AG20443 (cell line): ENCODE measurements around the gene SELENOO.

Experiments used
- DNase-seq: peaks from one replicate; pipeline ENCODE4 v3.0.0; 2012; ENCODE audit warnings: low spot score, mixed read lengths

SELENOO gene

GRCh38 chr22:50217543-50218152, 16.8 kb downstream of the SELENOO start:
- no peak for DNase-seq

- no peak for DNase-seq
Observed at GRCh38 chr22:50218153-50218995, 17.6 kb downstream of the SELENOO start.

- peak; percentile 89 for DNase-seq
Observed at GRCh38 chr22:50218996-50219727, 18.4 kb downstream of the SELENOO start.

GRCh38 chr22:50219800-50220602, 19.2 kb downstream of the SELENOO start:
- DNase-seq, result no peak

GRCh38 chr22:50220603-50221409, 20.0 kb downstream of the SELENOO start:
- DNase-seq, result no peak

- no peak for DNase-seq
Observed at GRCh38 chr22:50221410-50222300, 20.8 kb downstream of the SELENOO start.

GRCh38 chr22:50222508-50222907, 21.7 kb downstream of the SELENOO start:
- no peak for DNase-seq

GRCh38 chr22:50224071-50224470, 23.3 kb downstream of the SELENOO start:
- no peak for DNase-seq

- no peak for DNase-seq
Observed at GRCh38 chr22:50225200-50225969, 24.6 kb downstream of the SELENOO start.

- no peak for DNase-seq
Observed at GRCh38 chr22:50226063-50226874, 25.5 kb downstream of the SELENOO start.

- no peak for DNase-seq
Observed at GRCh38 chr22:50226875-50227165, 26.0 kb downstream of the SELENOO start.

- DNase-seq, result no peak
Observed at GRCh38 chr22:50227579-50228215, 26.9 kb downstream of the SELENOO start.

- DNase-seq, result no peak
Observed at GRCh38 chr22:50228366-50228765, 27.6 kb downstream of the SELENOO start.

- DNase-seq, result no peak
Observed at GRCh38 chr22:50229370-50229769, 28.6 kb downstream of the SELENOO start.

GRCh38 chr22:50232481-50233151, 31.8 kb downstream of the SELENOO start:
- no peak for DNase-seq

- DNase-seq, result no peak
Observed at GRCh38 chr22:50233223-50233622, 32.4 kb downstream of the SELENOO start.

GRCh38 chr22:50236731-50237409, 36.1 kb downstream of the SELENOO start:
- no peak for DNase-seq
